EL (cell line): ENCODE measurements around the gene TCEAL7.

Experiments used
- DNase-seq: peaks from one replicate; pipeline ENCODE4 v3.0.0-alpha.2; 2016

TCEAL7 gene

GRCh38 chrX:103369479-103369878, 39.4 kb downstream of the TCEAL7 start:
- no peak for DNase-seq

DNA sequence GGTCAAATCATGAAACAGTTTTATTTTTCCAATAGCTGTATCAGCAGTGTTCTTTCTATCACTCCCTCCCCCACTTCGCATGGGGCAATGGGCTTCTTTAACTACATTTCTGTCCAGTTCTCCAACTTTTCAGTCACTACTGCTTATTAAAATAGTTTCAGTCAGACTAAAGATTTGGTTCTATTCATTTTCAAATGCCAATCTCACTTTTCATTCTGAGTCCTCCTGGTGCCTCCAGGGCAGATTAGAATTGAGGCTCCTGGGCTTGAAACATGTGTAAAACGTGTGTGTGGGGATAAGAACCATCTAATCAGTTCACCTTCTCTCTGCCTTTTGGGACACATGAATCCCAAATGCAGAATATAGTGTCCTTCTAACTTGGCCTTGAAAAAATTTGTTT, 42.8 kb downstream of the TCEAL7 start:
- no peak for DNase-seq

DNA sequence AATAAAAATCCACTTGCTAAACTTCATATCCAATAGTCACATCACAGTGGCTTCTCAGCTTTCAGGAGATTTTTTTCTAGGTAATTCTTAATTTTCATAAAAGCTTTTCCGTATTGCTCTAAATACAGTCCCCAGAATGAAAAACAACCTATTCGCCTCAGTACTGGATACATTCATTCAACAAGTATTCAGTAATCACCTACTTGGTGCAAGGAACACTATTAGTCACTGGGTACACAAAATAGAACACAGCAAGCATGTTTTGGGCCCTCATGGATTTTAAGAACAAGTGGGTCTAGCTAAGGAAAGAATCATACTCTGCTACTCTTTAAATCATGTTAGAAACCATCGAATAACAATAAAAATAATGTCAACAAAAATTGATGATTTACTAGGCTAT, 43.5 kb downstream of the TCEAL7 start:
- DNase-seq, result no peak

DNA sequence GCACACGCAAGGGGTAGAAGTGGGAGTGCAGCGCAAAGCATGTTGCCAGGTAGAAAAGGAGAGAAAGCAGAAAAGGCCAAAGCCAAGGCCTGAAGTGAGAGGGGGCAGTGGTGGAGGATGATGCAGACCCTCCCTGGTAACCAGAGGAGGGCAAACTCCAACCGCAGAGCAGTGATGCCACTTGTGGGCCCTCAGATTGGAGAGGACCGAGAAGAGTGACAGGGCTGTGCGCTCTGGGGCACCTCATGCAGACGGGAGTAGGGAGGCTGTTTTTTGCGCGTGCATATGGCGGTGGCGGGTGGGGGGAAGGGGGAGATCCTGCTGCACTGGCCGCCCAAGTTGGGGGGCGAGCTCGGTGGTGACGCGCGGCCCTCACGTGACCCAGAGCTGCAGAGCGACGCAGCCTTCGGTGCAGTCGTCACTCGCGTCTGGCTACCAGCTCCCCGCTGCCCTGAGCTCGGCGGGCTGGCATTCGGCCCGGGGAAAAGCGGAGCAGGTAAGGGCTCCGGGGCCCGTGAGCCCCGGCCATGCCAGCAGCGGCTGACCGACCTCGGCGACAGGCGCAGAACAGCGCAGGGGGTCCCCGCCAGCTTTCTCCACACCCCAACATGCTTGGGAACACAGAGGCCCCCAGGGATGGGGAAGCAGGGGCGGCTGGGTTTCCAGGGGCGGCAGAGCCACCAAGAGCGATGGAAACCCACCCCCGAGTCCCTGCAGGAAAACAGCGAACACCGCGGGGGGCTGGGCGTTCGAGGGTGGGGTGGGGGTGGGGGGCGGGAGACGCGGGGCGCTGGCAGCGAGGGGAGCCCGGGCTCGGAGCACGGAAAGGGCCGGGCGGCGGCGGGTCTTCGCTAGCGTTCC, 46.3 kb downstream of the TCEAL7 start, which contains the start of gene BEX3:
Gene BEX3, plus strand, starts transcription at position 421 of the 861 bp plus-strand sequence. CDS start 984 bp downstream, outside the sequence.
- peak; percentile 57 for DNase-seq

DNA sequence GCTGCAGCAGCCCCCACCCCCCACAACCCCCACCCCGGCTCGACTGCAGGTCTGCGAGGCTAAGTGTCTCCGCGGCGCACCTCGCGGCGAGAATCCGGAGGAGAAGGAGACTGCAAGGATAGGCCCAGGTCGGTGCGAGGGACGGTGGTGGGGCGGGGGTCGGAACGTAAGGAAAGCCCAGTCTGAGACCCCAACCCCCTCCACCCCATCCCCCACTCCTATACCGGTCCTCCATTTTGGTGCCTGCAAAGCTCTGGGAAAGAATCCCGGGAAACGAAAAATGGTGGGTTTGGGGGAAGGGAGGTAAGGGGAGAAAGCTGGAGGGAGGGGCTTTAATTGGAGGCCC, 46.9 kb downstream of the TCEAL7 start:
- no peak for DNase-seq

GRCh38 chrX:103378990-103379389, 49.0 kb downstream of the TCEAL7 start:
- DNase-seq, result no peak
